H1 (cell line): ENCODE data around the gene RASGRP3. TPM values are rescaled to one million over a fixed set of nuclear protein-coding genes. Genes with fewer than 3 reads are reported as not detected.

Experiments used
- CHD2 ChIP-seq: IDR thresholded peaks from 2 replicates; pipeline ENCODE4 v1.6.1; 2012; ENCODE audit warnings: low read length, improper control_type of control experiment
- FOSL1 ChIP-seq: IDR thresholded peaks from 2 replicates; pipeline ENCODE4 v1.6.1; 2011; ENCODE audit warnings: mild to moderate bottlenecking, low read depth, low read length, moderate library complexity; ENCODE audit not compliant: insufficient read depth
- ZNF274 ChIP-seq: IDR thresholded peaks from 2 replicates; pipeline ENCODE4 v1.7.0; 2012; ENCODE audit warnings: low read length, borderline replicate concordance; ENCODE audit errors: extremely low read depth
- polyA plus RNA-seq, 7 experiments: library from polyadenylated mRNA; depleted of rRNA in 3 of 7; stranded (reverse) in 5 of 7; unstranded in 2 of 7; fragments of >200 nt in 5 of 7; fragments of 200-250 nt in 2 of 7; gene quantifications; 1 replicate in 5 of 7; 2 replicates in 1 of 7; 4 replicates in 1 of 7; pipeline versions ENCODE4 v1.2.1 to v1.2.3, GENCODE V29; 2011 to 2013; ENCODE audit warnings: missing spikeins in 2 of 7, mixed read lengths in 2 of 7
- total RNA-seq: library from RNA; stranded (reverse); fragmentation: NEBNext Ultra II Directional; extraction: Animal tissue kit (Norgen Biotek cat#: 25700); gene quantifications from 2 replicates; pipeline ENCODE4 v1.2.1, GENCODE V29; 2021

The RASGRP3 gene
- total and polyA plus RNA-seq, 2 of the 8 experiments (the other 6 are each of a cell fraction or from before 2014, with no cell fraction given) = 0.06 TPM; not detected in 1

DNA sequence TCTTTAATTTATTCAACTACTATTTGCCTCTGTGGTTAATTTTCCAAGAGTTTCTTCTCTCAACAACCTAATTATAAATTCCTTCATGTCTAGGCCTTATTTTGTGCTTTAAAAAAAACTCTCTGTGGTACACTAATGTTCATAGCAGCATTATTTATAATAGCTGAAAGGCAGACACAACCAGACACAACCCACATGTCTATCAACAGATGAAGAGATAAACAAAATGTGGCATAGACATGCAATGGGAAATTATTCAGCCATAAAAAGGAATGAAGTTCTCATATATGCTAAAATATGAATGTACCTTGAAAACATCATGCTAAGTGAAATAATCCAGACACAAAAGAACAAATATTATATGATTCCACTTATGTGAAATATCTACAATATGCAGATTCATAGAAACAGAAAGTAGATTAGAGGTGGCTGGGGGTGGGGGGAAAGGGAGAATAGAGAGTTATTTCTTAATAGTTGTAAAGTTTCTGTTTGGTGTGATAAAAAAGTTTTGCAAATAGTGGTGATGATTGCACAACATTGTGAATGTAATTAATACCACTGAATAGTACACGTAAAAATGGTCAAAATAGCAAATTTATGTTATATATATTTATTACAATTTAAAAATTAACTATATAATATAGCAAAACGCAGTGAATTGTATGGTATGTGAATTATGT is 28.1 kb upstream of the RASGRP3 start (continued):
- TF ChIP-seq ZNF274 = no peak
- no peak for TF ChIP-seq CHD2
- no peak for TF ChIP-seq FOSL1
